Left lung (tissue), 10 donors: ENCODE measurements around the gene OSTM1. TPM values are rescaled to one million over a fixed set of nuclear protein-coding genes. Genes with fewer than 3 reads are reported as not detected.
"Not testable (repeated sequence)": the region's sequence is repeated elsewhere in the genome, so short reads cannot be mapped to it uniquely, and the experiment has no call there.

Source experiments
- ATAC-seq: fragments of 200-7000 bp; cut with Tn5 transposase; one replicate; pipeline ENCODE4 v1.9.1; 2020; ENCODE audit warnings: moderate library complexity
- DNase-seq, 4 donors: peaks; one replicate each; pipeline ENCODE4 v3.0.0-alpha.2; 2013 to 2020
- H3K27ac ChIP-seq, 2 donors: fragments of 200-600 bp; sonication (generic) in 1 of 2; one replicate each; pipeline versions ENCODE4 v1.5.0 to v1.8.0; 2020 to 2021
- H3K27me3 ChIP-seq, 2 donors: fragments of 200-600 bp; sonication (generic) in 1 of 2; one replicate each; pipeline versions ENCODE4 v1.5.0 to v1.8.0; 2020 to 2021
- H3K36me3 ChIP-seq, 2 donors: fragments of 200-600 bp; sonication (generic) in 1 of 2; one replicate each; pipeline versions ENCODE4 v1.5.0 to v1.8.0; 2020 to 2021
- H3K4me1 ChIP-seq, 2 donors: fragments of 200-600 bp; one replicate each; pipeline ENCODE4 v1.8.0; 2021
- H3K4me3 ChIP-seq, 2 donors: fragments of 200-600 bp; sonication (generic) in 1 of 2; one replicate each; pipeline versions ENCODE4 v1.5.0 to v1.8.0; 2020 to 2021; ENCODE audit warnings: mild to moderate bottlenecking in 1 of 2
- H3K9me3 ChIP-seq, 2 donors: fragments of 200-600 bp; sonication (generic) in 1 of 2; one replicate each; pipeline versions ENCODE4 v1.5.0 to v1.8.0; 2020 to 2021
- intact Hi-C, 2 donors: fragments of 100-400 bp; cut with DNase I; formaldehyde crosslinking; loops; one replicate each; pipeline versions ENCODE4 v1.11.2 to v1.14.2; 2022
- polyA plus RNA-seq, 6 donors: library from polyadenylated mRNA; unstranded; fragments of 120-200 nt; gene quantifications; one replicate each; pipeline ENCODE4 v1.2.1, GENCODE V29; 2013; ENCODE audit not compliant: insufficient read length in 6 of 6
- total RNA-seq, 2 donors: library from RNA; stranded (reverse); fragmentation: NEBNext Ultra II Directional; extraction: Animal tissue kit (Norgen Biotek cat#: 25700); gene quantifications; one replicate each; pipeline ENCODE4 v1.2.1, GENCODE V29; 2021
- TF ChIP-seq, protein P1 (sequence below), 2 donors: fragments of 200-600 bp; sonication (generic) in 1 of 2; IDR thresholded peaks; one replicate each; pipeline versions ENCODE4 v1.5.0 to v1.8.0; 2021; ENCODE audit warnings: antibody characterized with exemption in 2 of 2
- donor health status: DM: no; HTN: yes; CAD: no.
- donor health status: DM: no; HTN: no; CAD: no.

The OSTM1 gene
- total and polyA plus RNA-seq, 8 donors, result 17.7 to 73.1 (median 21.8) TPM

DNA sequence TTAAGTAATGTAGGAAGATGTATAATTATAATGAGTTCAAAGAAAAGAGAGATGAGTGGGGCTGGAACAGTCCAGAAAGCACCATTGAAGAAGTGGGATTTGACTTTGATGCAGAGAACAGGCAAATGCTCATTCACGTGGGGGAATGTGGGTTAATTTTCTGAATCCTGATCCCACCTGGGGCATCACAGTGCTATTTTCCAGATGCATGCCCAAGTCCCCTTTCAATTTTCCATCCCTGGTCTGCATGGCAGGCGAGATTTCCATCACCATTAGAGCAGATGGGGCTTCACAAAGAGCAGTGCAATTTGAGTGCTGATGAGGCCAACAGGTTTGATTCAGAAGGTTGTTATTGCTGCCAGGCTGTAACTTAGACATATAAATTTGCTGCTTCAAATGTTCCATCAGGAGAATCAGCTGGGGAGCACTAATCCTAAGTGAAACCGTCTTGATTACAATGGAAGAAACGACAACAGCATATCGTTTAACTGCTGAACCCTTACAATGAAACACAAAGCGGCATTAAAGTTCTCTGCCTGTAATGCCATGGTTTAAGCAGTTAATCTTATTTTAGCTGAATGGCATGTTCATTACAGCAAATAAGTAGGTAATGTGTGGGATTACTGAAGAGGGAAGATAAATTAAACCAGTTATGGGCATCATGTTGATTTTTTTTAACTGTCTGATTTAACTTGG is 45.2 kb downstream of the OSTM1 start:
- Histone ChIP-seq H3K4me3 (no peak overlapping the region), H3K4me1 (no peaks in the 10 kb centered on the region), H3K27me3 (no peaks in the 10 kb centered on the region), H3K9me3 (no peaks in the 10 kb centered on the region), H3K27ac (no peak overlapping the region), H3K36me3 (peaks cover 0 to 17% of the 10 kb centered on the region in 2 donors)
- TF ChIP-seq, protein P1, sequence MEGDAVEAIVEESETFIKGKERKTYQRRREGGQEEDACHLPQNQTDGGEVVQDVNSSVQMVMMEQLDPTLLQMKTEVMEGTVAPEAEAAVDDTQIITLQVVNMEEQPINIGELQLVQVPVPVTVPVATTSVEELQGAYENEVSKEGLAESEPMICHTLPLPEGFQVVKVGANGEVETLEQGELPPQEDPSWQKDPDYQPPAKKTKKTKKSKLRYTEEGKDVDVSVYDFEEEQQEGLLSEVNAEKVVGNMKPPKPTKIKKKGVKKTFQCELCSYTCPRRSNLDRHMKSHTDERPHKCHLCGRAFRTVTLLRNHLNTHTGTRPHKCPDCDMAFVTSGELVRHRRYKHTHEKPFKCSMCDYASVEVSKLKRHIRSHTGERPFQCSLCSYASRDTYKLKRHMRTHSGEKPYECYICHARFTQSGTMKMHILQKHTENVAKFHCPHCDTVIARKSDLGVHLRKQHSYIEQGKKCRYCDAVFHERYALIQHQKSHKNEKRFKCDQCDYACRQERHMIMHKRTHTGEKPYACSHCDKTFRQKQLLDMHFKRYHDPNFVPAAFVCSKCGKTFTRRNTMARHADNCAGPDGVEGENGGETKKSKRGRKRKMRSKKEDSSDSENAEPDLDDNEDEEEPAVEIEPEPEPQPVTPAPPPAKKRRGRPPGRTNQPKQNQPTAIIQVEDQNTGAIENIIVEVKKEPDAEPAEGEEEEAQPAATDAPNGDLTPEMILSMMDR (IDR thresholded peaks at IDR 0.05), result no peak
- no peak for DNase-seq
- ATAC-seq, result no peak
- intact Hi-C loops, result no loop called here

DNA sequence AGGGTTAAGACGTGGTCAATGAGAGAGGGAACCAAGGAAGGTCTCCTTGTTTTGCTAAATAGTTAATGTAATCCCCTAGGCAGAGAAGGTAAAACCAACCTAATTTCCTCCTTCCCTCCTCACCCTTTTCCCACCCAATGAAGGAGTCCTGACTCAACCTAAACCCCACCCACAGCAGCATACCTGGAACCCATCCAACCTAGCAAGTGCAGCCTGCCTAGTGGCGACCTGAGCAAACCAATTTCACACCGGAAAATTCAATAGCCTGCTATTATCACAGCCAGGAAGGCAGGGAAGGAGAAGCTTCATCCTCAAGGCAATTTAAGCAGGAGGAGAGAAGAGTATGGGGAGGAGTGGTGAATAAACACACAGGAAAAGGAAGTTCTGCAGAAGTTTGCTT is 46.9 kb downstream of the OSTM1 start:
- TF ChIP-seq, protein P1 (IDR thresholded peaks at IDR 0.05), result no peak
- Histone ChIP-seq H3K9me3 (no peaks in the 10 kb centered on the region), H3K36me3 (peaks cover 0 to 11% of the 10 kb centered on the region in 2 donors), H3K4me3 (no peak overlapping the region), H3K4me1 (no peaks in the 10 kb centered on the region), H3K27me3 (no peaks in the 10 kb centered on the region), H3K27ac (no peak overlapping the region)
- ATAC-seq, result no peak
- intact Hi-C loops, result no loop called here
- peak in 1 of 4 donors; percentile 3 for DNase-seq

DNA sequence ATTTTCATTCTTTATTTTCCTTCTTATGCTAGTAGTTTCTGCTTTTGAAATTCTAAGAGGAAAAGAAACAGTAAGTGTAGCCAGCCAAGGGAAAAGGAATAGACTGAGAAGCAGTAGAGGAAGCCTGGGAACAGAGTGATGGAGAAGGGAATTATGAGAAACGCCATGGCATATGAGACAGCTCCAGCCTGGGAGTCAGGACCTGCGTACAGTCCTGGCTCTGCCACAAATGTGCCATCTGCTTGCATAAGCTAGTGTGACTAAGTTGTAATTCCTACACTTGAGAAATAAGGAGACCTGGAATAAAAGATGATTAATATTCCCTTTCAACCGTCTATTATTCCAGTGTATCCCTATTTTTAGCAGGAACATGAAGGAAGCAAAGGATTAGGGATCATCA is 47.5 kb downstream of the OSTM1 start:
- Histone ChIP-seq H3K4me1 (no peaks in the 10 kb centered on the region), H3K9me3 (no peaks in the 10 kb centered on the region), H3K27ac (no peak overlapping the region), H3K27me3 (no peaks in the 10 kb centered on the region), H3K4me3 (no peak overlapping the region), H3K36me3 (peaks cover 0 to 6% of the 10 kb centered on the region in 2 donors)
- DNase-seq (no peak), ATAC-seq (no peak)
- TF ChIP-seq, protein P1 (IDR thresholded peaks at IDR 0.05), result no peak
- intact Hi-C loops, result no loop called here

DNA sequence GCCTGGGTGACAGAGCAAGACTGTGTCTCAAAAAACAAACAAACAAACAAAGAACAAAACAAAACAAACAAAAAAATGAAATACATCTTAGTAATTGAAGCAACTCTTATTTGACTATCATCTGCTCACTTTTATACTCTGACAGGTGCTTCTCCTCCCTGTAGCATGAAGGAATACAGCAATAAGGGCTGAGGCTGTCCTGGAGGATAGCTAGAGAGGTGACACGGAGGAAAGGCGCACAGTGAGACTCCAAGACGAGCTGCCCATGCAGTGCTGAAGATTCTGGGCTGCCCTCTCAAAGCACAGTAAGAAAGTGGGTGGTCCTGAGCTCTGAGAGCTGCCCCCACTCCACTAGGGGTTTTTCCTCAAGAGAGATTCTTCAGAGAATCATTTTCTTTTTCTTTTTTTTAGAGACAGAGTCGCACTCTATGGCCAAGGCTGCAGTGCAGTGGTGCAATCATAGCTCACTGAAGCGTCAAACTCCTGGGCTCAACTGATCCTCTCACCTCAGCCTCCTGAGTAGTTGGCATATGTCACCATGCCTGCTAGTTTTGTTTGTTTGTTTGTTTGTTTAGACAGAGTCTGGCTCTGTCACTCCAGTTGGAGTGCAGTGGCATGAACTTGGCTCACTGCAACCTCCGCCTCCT is 50.0 kb downstream of the OSTM1 start:
- ATAC-seq (no peak), DNase-seq (no peak)
- TF ChIP-seq, protein P1 (IDR thresholded peaks at IDR 0.05), result no peak
- Histone ChIP-seq H3K36me3 (peaks cover 0 to 3% of the 10 kb centered on the region in 2 donors), H3K4me1 (no peaks in the 10 kb centered on the region), H3K27ac (no peak overlapping the region), H3K27me3 (no peaks in the 10 kb centered on the region), H3K9me3 (no peaks in the 10 kb centered on the region), H3K4me3 (no peak overlapping the region)
- intact Hi-C loops, result no loop called here

DNA sequence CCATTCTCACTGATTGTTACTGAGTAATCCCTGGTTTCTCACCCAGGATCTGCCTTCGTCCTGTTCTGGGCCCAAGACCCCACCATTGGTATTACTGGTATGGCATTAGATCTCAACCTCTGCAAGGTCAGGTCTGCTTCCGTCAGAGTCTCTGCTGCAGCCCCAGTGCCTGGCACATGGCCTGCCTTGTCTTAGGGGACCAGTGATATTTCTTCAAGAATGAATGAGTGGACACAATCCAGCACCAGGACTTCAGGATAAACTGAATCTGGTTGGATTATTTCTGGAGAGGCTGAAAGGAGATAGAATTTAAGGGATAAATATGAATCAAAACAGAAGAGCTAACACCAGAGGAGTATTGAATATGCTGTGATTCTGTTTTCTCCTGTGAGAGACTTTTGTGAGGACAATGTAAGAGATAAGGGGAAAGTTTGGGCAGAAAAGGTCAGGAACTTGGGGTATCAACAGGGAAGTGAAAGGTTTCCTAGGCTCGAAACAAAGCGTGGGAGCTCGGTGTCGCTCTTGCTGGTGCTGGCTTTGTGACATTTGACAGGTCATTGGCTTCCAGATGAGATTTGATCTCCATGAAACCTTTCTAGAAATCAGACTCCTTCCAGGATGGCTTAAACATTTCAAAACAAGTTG is 53.9 kb downstream of the OSTM1 start:
- Histone ChIP-seq H3K4me3 (no peak overlapping the region), H3K4me1 (no peaks in the 10 kb centered on the region), H3K9me3 (peaks cover 0 to 11% of the 10 kb centered on the region in 2 donors), H3K27ac (no peak overlapping the region), H3K27me3 (no peaks in the 10 kb centered on the region), H3K36me3 (no peaks in the 10 kb centered on the region)
- ATAC-seq (no peak), DNase-seq (no peak)
- TF ChIP-seq, protein P1 (IDR thresholded peaks at IDR 0.05), result no peak
- intact Hi-C loops, result no loop called here

DNA sequence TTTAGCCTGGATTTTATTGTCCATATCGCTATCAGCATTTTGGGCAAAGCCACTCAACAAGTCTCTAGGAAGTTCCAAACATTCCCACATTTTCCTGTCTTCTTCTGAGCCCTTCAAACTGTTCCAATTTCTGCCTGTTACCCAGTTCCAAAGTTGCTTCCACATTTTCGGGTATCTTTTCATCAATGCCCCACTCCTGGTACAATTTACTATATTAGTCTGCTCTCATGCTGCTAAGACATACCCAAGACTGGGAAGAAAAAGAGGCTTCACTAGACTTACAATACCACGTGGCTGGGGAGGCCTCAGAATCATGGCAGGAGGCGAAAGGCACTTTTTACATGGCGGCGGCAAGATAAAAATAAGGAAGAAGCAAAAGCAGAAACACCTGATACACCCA is 58.3 kb downstream of the OSTM1 start:
- H3K27ac ChIP-seq, ATAC-seq, H3K27me3 ChIP-seq, H3K4me3 ChIP-seq, H3K36me3 ChIP-seq, DNase-seq, H3K4me1 ChIP-seq, intact Hi-C loops: not testable (repeated sequence)
- peaks cover 0 to 11% of the 10 kb centered on the region in 2 donors for H3K9me3 ChIP-seq
